Upper lobe of left lung (tissue), 4 donors: ENCODE data around the gene UGT1A10.

Experiments
- CTCF ChIP-seq, 6 experiments: fragments of 450-650 bp in 4 of 6; fragments of 200-600 bp in 2 of 6; sonication (generic) in 2 of 6; IDR thresholded peaks; one replicate each; pipeline ENCODE4 v1.5.1; 2016 to 2019; ENCODE audit warnings: antibody characterized with exemption in 6 of 6
- EP300 ChIP-seq, 4 donors: sonication (generic); formaldehyde crosslinking; IDR thresholded peaks; one replicate each; pipeline ENCODE4 v1.5.1; 2017; ENCODE audit warnings: antibody characterized with exemption in 4 of 4, control low read depth in 2 of 4
- POLR2A ChIP-seq, 4 donors: fragments of 450-650 bp; IDR thresholded peaks; one replicate each; pipeline ENCODE4 v1.5.1; 2016 to 2017; ENCODE audit warnings: antibody characterized with exemption in 4 of 4, mild to moderate bottlenecking in 2 of 4
- POLR2AphosphoS5 ChIP-seq, 2 donors: sonication (generic); formaldehyde crosslinking; IDR thresholded peaks; one replicate each; pipeline ENCODE4 v1.5.1; 2017; ENCODE audit warnings: antibody characterized with exemption in 2 of 2

- peak; percentile 58 to 83 (median 72) for TF ChIP-seq CTCF (IDR thresholded peaks at IDR 0.05)
- TF ChIP-seq POLR2A (IDR thresholded peaks at IDR 0.05), result no peak
- no peak for TF ChIP-seq POLR2AphosphoS5 (IDR thresholded peaks at IDR 0.05)
- no peak for TF ChIP-seq EP300 (IDR thresholded peaks at IDR 0.05)
Measured at GRCh38 chr2:233711312-233712008, 75.2 kb downstream of the UGT1A10 start.
